ENCODE results near the gene B4GAT1. TPM values are rescaled to one million over a fixed set of nuclear protein-coding genes. Genes with fewer than 3 reads are reported as not detected.

B4GAT1 gene
- total and polyA plus RNA-seq, 9 of the 15 experiments (the other 6 are each of a cell fraction or from before 2014, with no cell fraction given) = 0.86 to 9.5 (median 3.8) TPM

DNA sequence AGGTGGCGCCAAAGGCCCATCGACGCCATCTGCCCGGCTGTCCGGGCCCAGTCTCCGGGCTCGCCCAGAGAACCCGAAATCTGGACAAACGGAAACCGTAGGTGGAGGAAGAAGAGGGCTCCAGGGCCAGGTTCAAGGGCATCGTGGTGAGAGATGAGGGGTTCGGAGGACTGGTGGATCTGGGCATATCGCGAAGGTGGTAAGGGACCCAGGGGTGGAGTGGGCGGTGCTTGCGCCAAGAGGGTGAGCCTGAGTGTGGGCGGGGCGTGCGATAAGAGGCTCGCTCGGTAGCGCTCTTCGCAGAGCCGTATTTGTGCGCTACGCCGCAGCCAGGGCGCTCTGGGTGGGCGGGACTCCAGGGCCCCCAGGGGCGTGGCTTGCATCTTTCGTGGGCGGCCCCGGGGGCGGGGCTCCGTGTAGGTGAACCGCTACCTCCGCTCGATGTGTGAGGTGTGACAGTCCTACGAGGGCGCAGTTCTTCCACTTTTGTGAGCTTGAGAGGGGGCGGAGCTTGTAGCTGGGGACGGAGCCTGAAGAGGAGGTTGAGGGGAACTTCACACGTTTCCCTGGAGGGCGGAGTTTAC is 35.4 kb downstream of the B4GAT1 start (continued):
- peak; percentile 97 for TF ChIP-seq SMC3 (conservative IDR thresholded peaks at IDR 0.05; ENCODE audit: insufficient read depth, low read depth, low read length)
- no peak for TF ChIP-seq ZFP30 (CRISPR knock-in tag; IDR thresholded peaks at IDR 0.05; ENCODE audit: borderline replicate concordance)
- TF ChIP-seq POLR2G (IDR thresholded peaks at IDR 0.05; ENCODE audit: low read depth, low read length) = peak; percentile 69
- no peak for TF ChIP-seq RBM22 (IDR thresholded peaks at IDR 0.05; ENCODE audit: low read depth, low read length, poor library complexity, severe bottlenecking)
- TF ChIP-seq, protein P1, sequence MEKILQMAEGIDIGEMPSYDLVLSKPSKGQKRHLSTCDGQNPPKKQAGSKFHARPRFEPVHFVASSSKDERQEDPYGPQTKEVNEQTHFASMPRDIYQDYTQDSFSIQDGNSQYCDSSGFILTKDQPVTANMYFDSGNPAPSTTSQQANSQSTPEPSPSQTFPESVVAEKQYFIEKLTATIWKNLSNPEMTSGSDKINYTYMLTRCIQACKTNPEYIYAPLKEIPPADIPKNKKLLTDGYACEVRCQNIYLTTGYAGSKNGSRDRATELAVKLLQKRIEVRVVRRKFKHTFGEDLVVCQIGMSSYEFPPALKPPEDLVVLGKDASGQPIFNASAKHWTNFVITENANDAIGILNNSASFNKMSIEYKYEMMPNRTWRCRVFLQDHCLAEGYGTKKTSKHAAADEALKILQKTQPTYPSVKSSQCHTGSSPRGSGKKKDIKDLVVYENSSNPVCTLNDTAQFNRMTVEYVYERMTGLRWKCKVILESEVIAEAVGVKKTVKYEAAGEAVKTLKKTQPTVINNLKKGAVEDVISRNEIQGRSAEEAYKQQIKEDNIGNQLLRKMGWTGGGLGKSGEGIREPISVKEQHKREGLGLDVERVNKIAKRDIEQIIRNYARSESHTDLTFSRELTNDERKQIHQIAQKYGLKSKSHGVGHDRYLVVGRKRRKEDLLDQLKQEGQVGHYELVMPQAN (IDR thresholded peaks at IDR 0.05; ENCODE audit: borderline replicate concordance) = peak; percentile 68; the same call in 1 of the 2 replicates
- TF ChIP-seq, protein P2, sequence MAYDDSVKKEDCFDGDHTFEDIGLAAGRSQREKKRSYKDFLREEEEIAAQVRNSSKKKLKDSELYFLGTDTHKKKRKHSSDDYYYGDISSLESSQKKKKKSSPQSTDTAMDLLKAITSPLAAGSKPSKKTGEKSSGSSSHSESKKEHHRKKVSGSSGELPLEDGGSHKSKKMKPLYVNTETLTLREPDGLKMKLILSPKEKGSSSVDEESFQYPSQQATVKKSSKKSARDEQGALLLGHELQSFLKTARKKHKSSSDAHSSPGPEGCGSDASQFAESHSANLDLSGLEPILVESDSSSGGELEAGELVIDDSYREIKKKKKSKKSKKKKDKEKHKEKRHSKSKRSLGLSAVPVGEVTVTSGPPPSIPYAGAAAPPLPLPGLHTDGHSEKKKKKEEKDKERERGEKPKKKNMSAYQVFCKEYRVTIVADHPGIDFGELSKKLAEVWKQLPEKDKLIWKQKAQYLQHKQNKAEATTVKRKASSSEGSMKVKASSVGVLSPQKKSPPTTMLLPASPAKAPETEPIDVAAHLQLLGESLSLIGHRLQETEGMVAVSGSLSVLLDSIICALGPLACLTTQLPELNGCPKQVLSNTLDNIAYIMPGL (CRISPR knock-in tag; IDR thresholded peaks at IDR 0.05) = peak; percentile 77; the same call in 1 of the 2 replicates
- TF ChIP-seq SP2 (IDR thresholded peaks at IDR 0.05; ENCODE audit: extremely low read depth, low read depth, low read length, poor library complexity, severe bottlenecking) = no peak
- TF ChIP-seq, protein P3, sequence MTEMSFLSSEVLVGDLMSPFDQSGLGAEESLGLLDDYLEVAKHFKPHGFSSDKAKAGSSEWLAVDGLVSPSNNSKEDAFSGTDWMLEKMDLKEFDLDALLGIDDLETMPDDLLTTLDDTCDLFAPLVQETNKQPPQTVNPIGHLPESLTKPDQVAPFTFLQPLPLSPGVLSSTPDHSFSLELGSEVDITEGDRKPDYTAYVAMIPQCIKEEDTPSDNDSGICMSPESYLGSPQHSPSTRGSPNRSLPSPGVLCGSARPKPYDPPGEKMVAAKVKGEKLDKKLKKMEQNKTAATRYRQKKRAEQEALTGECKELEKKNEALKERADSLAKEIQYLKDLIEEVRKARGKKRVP (CRISPR knock-in tag; IDR thresholded peaks at IDR 0.05) = no peak
- no peak for TF ChIP-seq NFRKB (IDR thresholded peaks at IDR 0.05; ENCODE audit: low read depth)
- no peak for TF ChIP-seq POLR3A (IDR thresholded peaks at IDR 0.05; ENCODE audit: borderline replicate concordance, extremely low read depth, insufficient read depth, insufficient read length)
- no peak for TF ChIP-seq CCAR2 (IDR thresholded peaks at IDR 0.05; ENCODE audit: low read depth, low read length)
- TF ChIP-seq ZEB2 (IDR thresholded peaks at IDR 0.05) = no peak
- TF ChIP-seq ZNF121 (CRISPR knock-in tag; conservative IDR thresholded peaks at IDR 0.05) = no peak
- no peak for TF ChIP-seq MEIS2 (IDR thresholded peaks at IDR 0.05; ENCODE audit: partially characterized antibody)
- no peak for TF ChIP-seq HSF4 (CRISPR knock-in tag; IDR thresholded peaks at IDR 0.05; ENCODE audit: borderline replicate concordance)
- TF ChIP-seq CBX5 (IDR thresholded peaks at IDR 0.05; ENCODE audit: borderline replicate concordance, low read depth) = no peak
- TF ChIP-seq ZNF696 (CRISPR knock-in tag; conservative IDR thresholded peaks at IDR 0.05) = no peak
- TF ChIP-seq KAT7 (CRISPR knock-in tag; IDR thresholded peaks at IDR 0.05; ENCODE audit: borderline replicate concordance) = no peak; the same call in 1 of the 2 replicates
- no peak for TF ChIP-seq ZNF57 (CRISPR knock-in tag; IDR thresholded peaks at IDR 0.05)
- TF ChIP-seq GTF2E2 (tag; IDR thresholded peaks at IDR 0.05) = no peak
- TF ChIP-seq TCF3 (CRISPR knock-in tag; IDR thresholded peaks at IDR 0.05) = no peak
- TF ChIP-seq IFI16 (CRISPR knock-in tag; IDR thresholded peaks at IDR 0.05) = no peak
- TF ChIP-seq, protein P4, sequence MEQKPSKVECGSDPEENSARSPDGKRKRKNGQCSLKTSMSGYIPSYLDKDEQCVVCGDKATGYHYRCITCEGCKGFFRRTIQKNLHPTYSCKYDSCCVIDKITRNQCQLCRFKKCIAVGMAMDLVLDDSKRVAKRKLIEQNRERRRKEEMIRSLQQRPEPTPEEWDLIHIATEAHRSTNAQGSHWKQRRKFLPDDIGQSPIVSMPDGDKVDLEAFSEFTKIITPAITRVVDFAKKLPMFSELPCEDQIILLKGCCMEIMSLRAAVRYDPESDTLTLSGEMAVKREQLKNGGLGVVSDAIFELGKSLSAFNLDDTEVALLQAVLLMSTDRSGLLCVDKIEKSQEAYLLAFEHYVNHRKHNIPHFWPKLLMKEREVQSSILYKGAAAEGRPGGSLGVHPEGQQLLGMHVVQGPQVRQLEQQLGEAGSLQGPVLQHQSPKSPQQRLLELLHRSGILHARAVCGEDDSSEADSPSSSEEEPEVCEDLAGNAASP (IDR thresholded peaks at IDR 0.05) = no peak
